TTC549 (cell line): ENCODE data around the gene CDH13.

Experiments used
- FAIRE-seq: peaks from 2 replicates; lab custom pipeline; 2012; peaks lifted over from hg19 to GRCh38; lab: Jason Lieb, UNC

The CDH13 gene

GRCh38 chr16:82792693-82793092 is 165.9 kb downstream of the CDH13 start:
- FAIRE-seq, result no peak

- no peak for FAIRE-seq
Observed at GRCh38 chr16:82793528-82794245, 166.9 kb downstream of the CDH13 start.

- no peak for FAIRE-seq
Observed at GRCh38 chr16:82796047-82796446, 169.3 kb downstream of the CDH13 start.

DNA sequence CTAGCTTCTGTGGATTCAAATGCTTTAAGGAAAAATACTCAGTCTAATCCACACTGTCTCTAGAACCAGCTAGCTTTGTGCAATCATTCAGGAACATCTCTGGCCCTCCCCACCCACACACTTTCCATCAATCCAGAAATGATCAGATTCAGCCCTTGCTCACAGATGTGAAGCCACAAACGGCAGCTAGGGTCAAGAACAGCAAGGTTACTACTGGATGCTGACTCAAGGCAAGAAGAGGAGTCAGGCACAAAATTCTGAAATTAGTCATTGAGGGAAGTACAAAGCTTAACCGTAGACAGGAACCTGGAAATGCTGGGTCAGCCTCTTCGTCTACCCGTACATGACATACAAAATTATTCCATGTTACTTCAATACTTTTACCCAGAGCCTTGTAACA is 174.6 kb downstream of the CDH13 start:
- FAIRE-seq, result no peak

DNA sequence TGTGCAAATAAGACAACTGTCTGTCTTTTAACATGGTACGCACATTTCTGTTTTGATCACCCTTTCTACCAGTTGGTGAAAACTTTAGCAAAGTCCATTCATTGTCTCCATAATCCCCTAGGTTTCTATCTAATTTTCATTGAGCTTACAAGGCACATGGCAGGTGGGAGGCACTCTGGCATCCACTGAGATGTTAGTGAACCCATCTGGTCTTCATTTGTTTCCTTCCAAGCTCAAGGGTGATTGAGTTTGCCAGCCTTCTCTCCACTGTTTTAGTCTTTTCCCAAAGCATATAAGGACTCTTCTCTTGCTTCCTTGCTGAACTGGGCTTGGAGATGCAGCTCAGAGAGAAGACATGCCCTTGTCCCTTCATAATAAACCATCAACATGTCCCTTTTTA is 179.1 kb downstream of the CDH13 start:
- no peak for FAIRE-seq

- no peak for FAIRE-seq
Observed at GRCh38 chr16:82807311-82807710, 180.5 kb downstream of the CDH13 start.

DNA sequence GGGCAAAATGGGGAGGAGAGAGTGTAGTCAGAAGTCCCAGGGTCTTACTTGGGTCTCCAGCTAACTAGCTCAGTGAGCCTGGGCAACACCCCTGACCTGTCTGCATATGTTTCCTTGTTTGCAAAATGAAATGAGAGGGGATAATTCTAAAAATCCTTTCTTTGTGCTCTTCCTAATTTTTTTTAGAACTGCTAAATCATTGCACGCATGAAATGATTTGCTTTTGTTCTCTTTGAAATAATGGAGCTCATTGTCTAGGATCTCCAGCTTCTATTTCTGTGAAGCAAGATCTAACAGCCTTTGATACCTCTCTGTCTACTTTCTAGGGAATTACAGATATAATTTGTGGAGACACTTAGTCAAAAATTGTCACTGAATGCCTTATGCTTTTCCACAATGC is 181.3 kb downstream of the CDH13 start:
- FAIRE-seq, result no peak

DNA sequence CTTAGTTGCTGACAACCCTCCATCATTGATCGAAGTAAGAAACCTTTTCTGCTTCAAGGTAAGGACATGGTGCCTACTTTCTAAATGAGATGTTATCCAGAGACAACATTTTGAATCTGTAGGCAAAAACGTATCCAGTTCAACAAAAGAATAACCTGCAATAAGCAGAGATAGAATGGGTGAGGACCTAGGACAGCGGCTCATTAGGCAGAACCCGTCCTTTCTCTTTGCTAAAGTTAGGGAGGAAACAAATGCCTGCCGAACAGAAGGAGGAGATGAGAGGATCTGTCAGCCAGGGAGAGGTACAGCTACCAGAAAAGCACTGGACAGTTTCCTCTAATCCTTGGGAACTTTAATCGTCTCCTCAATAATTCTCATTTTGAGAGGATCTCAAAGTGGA is 183.3 kb downstream of the CDH13 start:
- FAIRE-seq, result no peak

DNA sequence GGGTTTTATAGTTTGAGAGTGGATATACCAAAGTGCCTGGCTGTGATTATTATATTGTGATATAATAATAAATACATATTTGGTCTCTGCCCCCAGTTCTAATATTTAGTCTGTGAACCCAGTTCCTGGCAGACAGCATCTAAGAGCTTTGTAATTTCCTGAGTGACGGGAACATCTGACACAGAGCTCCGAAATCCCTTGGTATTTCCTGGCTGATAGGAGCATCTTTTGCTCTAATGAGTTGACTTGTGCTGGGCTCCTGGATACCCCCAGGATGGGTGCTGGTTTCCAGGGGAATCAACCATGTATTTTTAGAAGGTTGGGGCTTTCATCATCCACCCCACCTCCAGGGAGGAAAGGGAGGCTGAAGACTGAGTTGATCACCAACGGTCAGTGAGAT is 187.3 kb downstream of the CDH13 start:
- no peak for FAIRE-seq

DNA sequence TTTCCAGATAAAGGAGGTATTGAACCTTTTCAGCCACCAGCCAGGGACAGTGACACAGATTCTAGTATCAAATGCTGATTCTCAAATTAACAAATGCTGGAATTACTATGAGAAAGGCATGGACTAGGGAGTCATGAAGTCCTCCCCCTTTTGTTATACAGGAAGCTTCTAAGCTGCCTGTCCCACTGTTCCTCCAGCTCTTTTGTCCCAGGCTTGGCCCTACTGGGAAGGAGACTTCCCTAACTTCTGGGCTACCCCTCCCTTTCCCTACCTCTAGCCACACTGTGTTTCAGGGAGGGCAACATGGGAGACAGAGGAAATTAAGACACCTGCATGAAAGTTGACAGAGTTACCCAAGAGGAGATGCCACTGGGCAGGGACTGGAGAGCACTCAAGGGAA is 192.5 kb downstream of the CDH13 start:
- no peak for FAIRE-seq

GRCh38 chr16:82820855-82821254 is 194.1 kb downstream of the CDH13 start:
- no peak for FAIRE-seq

- no peak for FAIRE-seq
Observed at GRCh38 chr16:82824408-82824807, 197.6 kb downstream of the CDH13 start.

- no peak for FAIRE-seq
Observed at GRCh38 chr16:82829301-82829700, 202.5 kb downstream of the CDH13 start.

DNA sequence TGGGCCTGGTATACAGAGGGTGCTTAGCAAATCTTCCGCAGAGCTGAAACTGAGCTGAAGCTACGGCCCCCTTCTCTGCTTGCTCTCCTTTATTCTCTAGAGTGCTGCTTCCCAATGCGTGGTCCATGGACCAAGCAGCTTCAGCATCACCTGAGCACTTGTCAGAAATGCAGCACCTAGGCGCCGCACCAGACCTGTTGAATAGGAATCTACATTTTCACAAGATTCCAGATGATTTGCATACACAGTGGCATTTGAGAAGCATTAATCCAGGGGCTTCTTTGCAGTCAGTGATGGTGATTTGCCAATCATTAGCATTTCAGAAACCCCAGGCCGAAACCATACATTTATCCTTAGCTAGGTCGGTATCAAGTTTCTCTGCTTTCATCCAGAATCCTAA is 204.2 kb downstream of the CDH13 start:
- no peak for FAIRE-seq

DNA sequence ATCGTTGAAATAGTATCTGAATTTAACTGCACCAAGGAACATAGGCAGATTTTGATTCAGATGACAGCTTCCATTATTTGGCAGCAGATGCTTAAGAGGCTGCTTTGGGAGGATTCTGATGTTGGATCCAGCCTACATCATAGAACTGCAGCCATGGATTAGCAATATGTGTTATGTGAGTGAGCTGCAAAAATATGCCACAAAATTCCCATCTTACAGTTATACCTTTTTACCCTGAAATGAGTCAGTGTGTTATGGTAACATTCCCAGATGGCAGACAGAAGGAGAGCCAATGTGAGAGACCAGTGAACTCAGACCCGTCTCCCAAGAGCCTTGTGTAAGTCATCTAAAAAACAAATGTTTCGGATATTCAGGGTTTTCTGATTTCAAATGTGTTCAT is 206.1 kb downstream of the CDH13 start:
- FAIRE-seq, result no peak

GRCh38 chr16:82833378-82833993 is 206.7 kb downstream of the CDH13 start:
- FAIRE-seq, result no peak

DNA sequence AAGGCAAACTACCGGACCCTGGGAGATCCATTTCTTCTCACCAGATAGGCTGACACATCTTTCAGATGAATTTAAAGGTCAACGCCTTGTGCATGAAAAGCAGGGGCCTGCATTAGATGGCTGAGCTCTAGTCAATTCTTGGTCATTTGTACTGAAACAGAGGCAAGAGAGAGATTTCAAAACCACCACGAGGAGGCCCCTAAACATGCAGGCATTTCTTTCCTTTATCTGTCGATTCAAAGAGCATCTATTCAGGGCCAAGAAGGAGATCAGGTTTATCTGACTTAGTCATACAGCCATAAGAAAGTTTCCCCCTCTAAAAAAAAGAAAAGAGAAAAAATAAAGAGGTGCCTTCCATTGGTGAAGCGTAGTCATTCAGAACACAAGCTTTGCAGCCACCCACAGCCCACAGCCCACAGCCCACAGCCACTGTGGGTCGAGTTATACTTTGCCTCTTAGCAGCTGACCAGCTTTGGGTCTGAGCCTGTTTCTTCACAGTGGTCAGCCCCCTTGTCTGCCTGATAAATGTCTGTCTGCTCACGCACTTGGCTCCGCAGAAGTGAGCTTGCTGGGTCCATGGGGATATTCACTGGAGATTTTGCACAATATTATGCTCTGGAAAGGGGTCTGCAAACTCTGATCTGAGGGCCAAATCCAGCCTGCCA is 207.5 kb downstream of the CDH13 start:
- FAIRE-seq, result no peak

DNA sequence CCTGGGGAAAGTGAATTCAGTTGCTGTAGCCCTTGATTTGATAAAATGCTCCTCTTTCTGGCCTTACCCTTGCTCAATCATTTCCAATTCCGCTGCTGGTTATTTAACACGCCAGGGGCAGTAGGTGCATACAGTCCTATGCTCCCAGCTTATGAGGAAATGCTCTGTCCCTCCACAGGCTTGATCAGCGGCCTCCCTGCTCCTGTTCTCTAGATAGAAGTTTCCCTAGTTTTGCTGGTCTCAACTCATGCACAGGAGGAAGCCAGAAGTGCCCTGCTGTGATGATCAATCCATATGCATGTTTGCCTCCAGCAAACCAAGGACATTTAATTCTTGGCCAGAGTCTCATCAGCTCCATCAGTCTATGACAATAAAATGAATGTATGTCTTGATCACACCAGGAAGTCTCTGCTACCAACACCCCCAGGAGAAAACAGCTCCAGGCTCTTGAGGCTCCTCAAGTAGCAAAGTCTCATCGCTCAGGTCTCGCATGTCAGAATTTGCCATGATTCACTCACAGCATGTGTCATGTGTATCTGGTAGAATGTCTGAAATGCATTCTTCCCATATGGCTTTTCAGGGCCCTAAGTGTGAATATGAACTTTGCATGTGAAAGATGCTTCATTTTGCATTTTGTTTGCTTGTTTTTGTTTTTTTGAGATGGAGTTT is 208.9 kb downstream of the CDH13 start:
- FAIRE-seq, result no peak

DNA sequence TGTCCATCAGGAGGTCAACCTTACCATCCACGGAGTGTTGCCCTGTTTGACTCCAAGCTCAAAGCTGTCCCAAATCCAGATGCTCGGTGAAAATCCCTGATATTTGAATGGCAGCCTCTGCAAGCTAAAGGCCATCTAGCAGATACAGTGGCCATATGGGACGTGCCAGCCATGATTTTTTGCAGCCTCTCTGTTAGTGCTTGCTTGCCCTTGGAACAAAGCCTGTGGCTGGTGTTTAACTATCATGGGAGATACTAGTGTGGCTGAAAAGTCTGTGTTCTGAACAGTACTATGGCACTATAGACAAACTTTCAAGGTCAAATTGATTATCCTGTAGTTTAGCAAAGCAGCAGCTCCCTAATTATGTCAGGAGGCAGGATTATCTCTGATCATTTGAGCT is 214.3 kb downstream of the CDH13 start:
- no peak for FAIRE-seq

DNA sequence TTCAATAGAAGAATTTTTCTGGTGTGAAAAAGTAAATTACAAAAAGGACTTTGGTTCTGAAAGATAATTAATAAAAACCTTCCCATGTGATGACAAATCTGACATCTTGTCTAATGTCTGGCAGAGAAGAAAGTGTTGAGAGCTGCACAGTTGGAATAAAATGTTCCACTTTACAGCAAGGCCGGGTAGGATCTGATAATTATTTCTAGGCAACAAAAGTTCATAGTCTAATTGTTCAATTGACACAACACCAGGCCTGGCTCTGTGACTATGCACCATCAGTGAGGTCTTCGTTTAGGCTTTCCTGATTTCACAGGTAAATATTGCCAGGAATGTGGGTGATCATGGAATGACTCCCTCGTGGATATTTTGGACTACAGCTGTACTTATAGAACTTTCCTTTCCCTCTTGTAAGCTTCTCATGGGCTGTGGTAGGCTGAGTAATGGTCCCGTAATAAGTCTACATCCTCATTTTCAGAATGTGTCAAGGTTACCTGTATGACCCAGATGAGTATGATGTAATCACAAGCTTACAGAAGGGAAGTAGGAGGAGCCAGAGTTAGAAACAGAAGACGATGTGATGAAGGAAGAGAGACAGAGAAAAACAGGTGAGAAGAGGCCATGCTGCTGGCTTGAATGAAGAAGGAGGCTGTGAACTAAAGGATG is 217.0 kb downstream of the CDH13 start:
- FAIRE-seq, result no peak

- FAIRE-seq, result no peak
Observed at GRCh38 chr16:82845116-82845515, 218.3 kb downstream of the CDH13 start.

DNA sequence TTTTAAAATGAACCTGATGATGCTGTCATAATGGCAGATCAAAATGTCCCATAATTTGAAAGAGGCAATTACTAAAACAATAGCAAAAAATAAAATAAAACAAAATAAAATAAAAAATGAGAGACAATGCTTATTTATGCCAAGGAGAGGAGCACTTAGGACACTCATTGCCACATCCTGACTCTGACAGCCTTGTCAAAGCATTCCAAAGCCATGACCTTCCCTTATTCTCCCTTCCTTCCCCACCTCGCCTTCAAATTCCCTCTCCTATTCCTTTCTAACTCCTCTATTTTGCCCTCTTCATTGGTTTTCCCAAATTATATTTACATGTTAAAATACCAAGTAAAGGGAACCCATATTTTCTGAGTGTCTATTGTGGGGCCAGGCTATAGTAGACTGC is 220.0 kb downstream of the CDH13 start:
- no peak for FAIRE-seq

- no peak for FAIRE-seq
Observed at GRCh38 chr16:82848013-82848412, 221.2 kb downstream of the CDH13 start.
